T-helper 1 cell treated with Interleukin-12 subunit alpha and Interleukin-12 subunit beta and Interleukin-4 antibody, amounts not matched to agents 30 μg/mL and 1 μg/mL, for 36 hours (primary cell): Measurements from ENCODE around the gene GPN1.
"Not testable (repeated sequence)": the region's sequence is repeated elsewhere in the genome, so short reads cannot be mapped to it uniquely, and the experiment has no call there.

Source experiments
- H3K27ac Mint-ChIP-seq: one replicate; pipeline ENCODE4 v1.8.0; 2021; ENCODE audit warnings: mild to moderate bottlenecking, mixed read lengths
- H3K27me3 Mint-ChIP-seq: one replicate; pipeline ENCODE4 v1.8.0; 2021; ENCODE audit warnings: low read depth, mixed read lengths
- H3K36me3 Mint-ChIP-seq: one replicate; pipeline ENCODE4 v1.8.0; 2021; ENCODE audit warnings: low read depth, mixed read lengths
- H3K4me1 Mint-ChIP-seq: one replicate; pipeline ENCODE4 v1.8.0; 2021; ENCODE audit warnings: low read depth, mixed read lengths
- H3K4me3 Mint-ChIP-seq: one replicate; pipeline ENCODE4 v1.8.0; 2021; ENCODE audit warnings: mild to moderate bottlenecking, moderate library complexity, mixed read lengths
- H3K9me3 Mint-ChIP-seq: one replicate; pipeline ENCODE4 v1.8.0; 2021; ENCODE audit warnings: mixed read lengths

The GPN1 gene

DNA sequence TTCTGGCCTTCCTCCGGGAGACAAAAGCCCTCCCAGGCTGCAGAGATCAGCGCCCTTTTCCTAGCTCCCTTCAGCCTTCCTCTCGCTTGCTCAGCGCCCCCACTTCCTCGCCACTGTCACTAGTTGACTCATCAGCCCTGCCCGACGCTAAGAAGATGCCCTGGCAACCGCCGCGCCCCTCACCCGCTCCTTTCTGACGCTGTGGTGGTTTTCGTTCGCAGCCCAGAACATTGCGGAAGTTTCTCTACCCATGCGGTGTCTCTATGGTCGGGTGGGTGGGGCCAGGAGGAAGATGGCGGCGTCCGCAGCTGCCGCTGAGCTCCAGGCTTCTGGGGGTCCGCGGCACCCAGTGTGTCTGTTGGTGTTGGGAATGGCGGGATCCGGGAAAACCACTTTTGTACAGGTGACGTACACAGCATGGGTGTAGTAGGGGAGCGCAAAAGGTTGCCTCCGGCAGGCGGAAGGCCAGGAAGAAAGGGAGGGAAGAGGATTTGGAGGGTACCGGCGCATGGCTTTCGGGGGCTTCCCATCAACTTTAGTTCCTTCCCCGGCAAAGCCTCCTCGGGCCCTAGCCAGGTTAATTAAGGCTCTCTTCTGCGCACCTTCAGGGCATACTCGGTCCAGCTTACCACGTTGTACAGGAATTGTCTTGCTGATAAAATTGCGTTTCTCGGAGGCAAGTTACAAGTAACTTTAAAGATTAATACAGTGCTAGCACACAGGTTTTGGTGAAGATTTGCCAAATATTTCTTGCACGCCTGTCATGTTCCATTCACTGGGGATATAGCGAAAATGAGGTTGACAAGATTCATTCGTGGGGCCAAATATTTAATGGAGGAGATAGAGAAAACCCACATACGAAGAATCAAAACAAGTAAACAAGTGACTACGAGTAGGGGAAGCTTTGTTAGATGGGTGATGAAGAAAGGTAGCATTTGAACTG, at the start of gene GPN1, which contains the start of gene CCDC121:
Gene GPN1 (plus strand): TSS at position 284 of the 943 bp plus-strand sequence. CDS start 9 bp downstream, at position 293.
Gene CCDC121 (minus strand): TSS at position 246 of the 943 bp plus-strand sequence. CDS start 1,213 bp downstream, outside the sequence.
- Mint-ChIP-seq H3K9me3 (no peaks in the 10 kb centered on the region), H3K27ac (no peak within 1 kb of the TSS), H3K27me3 (no peaks in the 10 kb centered on the region), H3K4me3 (no peak within 1 kb of the TSS), H3K4me1 (peaks cover 23% of the 10 kb centered on the region), H3K36me3 (peaks cover 27% of the 10 kb centered on the region)

DNA sequence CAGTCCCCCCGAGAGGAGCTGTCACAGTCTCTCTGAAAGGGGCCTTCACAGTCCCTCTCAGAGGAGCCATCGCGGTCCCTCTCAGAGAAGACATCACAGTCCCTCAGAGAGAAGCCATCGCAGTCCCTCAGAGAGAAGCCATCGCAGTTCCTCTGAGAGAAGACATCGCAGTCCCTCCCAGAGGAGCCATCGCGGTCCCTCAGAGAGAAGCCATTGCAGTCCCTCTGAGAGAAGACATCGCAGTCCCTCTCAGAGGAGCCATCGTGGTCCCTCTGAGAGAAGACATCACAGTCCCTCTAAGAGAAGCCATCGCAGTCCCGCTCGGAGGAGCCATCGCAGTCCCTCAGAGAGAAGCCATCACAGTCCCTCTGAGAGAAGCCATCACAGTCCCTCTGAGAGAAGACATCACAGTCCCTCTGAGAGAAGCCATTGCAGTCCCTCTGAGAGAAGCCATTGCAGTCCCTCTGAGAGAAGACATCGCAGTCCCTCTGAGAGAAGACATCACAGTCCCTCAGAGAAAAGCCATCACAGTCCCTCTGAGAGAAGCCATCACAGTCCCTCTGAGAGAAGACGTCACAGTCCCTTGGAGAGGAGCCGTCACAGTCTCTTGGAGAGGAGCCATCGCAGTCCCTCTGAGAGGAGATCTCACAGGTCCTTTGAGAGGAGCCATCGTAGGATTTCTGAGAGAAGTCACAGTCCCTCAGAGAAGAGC, 47.3 kb upstream of the GPN1 start:
- peaks cover 4% of the 10 kb centered on the region for H3K9me3 Mint-ChIP-seq

DNA sequence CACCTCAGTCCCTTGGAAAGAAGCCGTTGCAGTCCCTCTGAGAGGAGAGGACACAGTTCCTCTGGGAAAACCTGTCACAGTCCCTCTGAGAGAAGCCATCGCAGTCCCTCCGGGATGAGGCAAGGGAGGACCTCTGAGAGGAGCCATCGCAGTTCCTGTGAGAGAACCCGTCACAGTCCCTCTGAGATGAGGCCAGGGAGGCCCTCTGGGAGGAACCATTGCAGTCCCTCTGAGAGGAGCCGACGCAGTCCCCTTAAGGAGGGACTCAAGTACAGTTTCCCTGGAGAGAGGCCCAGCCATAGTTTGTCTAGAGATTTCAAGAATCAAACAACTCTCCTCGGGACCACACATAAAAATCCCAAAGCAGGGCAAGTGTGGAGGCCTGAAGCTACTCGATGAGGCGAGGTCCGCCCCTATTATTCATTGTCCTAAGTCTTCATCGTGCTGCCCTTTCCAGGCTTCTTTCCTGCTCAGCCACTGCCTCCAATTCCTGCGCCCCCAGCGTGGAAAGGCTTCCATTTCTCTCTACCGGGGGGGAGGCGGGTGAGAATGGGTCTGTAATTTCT, 46.6 kb upstream of the GPN1 start:
- peak overlapping the region; percentile 93 for H3K27ac Mint-ChIP-seq
- H3K27me3 Mint-ChIP-seq: peaks cover 23% of the 10 kb centered on the region
- H3K4me3 Mint-ChIP-seq: peak overlapping the region; percentile 97
- peaks cover 4% of the 10 kb centered on the region for H3K9me3 Mint-ChIP-seq
- H3K4me1 Mint-ChIP-seq: peaks cover 36% of the 10 kb centered on the region
- peaks cover 22% of the 10 kb centered on the region for H3K36me3 Mint-ChIP-seq

More for the DNA sequence above, 47.3 kb upstream of the GPN1 start:
- Mint-ChIP-seq H3K36me3 (peaks cover 19% of the 10 kb centered on the region), H3K4me1 (peaks cover 31% of the 10 kb centered on the region), H3K27me3 (peaks cover 24% of the 10 kb centered on the region), H3K27ac (peak overlapping the region; percentile 22), H3K4me3 (peak overlapping the region; percentile 33)

DNA sequence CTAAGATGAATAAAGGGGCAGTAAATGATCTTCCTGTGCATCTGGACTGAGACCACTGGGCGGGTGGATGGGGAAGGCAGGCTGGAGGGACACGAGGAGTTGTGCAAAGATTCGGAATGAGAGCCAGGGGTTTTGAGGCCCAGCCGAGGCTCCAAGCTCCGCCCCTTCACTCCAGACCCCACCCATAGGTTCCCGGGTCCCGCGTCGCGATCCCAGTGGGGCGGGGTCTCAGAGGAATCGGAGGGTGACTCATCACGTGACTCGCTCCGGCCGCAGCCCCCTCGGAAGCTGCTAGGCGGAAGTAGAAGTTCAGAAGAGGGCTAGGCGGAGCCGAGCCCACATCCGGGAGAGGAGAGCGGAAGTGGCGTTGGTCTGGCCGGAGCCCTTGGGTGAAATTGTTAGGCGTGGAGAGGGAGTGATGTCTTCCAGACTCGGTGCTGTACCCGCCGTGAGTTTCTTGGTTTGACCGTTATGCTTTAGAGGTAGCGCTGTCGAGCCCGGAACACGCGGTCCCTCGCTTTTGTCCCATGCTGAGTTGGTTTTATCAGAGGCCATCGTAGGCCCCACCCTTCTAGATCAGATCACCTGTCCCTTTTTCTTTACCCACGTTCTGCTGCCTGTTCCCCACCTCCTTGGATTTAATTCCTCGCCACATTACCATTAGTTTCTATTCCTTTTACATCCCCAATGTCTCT, 46.0 kb upstream of the GPN1 start, which contains the start of gene ZNF512:
Gene ZNF512 (plus strand): TSS at position 348 of the 695 bp plus-strand sequence. CDS start 71 bp downstream, at position 419.
- Mint-ChIP-seq H3K36me3 (peaks cover 22% of the 10 kb centered on the region), H3K27me3 (peaks cover 17% of the 10 kb centered on the region), H3K27ac (peak within 1 kb of the TSS; percentile 93), H3K9me3 (peaks cover 4% of the 10 kb centered on the region), H3K4me3 (peak within 1 kb of the TSS; percentile 97), H3K4me1 (peaks cover 37% of the 10 kb centered on the region)

DNA sequence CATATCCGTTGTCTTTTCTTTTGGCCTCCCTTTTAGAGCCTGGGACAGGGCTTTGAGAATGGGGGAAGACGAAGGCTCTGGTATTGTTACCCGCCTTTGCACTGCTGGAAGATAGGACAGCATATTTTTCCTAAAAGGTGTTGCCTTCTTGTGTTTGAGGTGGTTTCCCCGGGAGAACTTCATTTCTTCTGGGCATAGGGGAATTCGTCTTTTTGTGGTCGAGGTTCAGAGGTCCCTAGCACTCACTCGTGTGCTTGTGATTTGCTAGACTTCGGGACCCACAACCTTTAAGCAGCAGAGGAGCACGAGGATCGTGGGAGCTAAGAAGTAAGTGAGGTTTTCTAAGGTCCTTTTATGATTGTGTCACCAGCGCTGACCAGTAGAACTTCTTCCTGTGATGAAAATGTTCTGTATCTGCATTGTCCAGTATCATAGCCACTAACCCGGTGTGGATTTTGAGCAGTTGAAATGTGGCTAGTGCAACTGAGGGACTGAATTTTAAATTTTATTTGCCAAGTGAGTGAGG, 45.4 kb upstream of the GPN1 start:
- peaks cover 39% of the 10 kb centered on the region for H3K4me1 Mint-ChIP-seq
- peaks cover 26% of the 10 kb centered on the region for H3K36me3 Mint-ChIP-seq
- H3K27ac Mint-ChIP-seq: peak overlapping the region; percentile 93
- H3K27me3 Mint-ChIP-seq: peaks cover 14% of the 10 kb centered on the region
- peaks cover 4% of the 10 kb centered on the region for H3K9me3 Mint-ChIP-seq
- peak overlapping the region; percentile 97 for H3K4me3 Mint-ChIP-seq

DNA sequence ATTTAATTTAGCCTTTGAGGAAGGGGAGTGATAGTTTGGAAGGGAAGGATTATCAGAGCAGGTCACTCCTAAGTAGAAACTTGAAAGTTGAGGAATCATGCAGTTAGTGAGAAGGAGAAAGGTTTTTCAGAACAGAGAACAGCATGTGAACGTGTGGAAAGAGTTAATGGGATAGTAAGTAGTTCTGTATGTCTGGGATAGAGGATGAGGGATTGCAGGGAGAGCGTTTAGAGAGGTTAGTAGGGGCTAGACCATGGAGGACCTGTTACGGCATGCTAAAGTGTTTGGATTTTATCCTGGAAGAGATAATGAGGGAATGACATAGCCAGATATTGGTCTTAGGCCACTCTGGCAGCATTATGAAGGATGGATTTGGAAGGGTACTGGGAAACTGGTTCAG, 44.3 kb upstream of the GPN1 start:
- H3K27me3 Mint-ChIP-seq: peaks cover 3% of the 10 kb centered on the region
- peaks cover under 1% of the 10 kb centered on the region for H3K9me3 Mint-ChIP-seq
- H3K4me1 Mint-ChIP-seq: peaks cover 41% of the 10 kb centered on the region
- peaks cover 26% of the 10 kb centered on the region for H3K36me3 Mint-ChIP-seq
- peak overlapping the region; percentile 97 for H3K4me3 Mint-ChIP-seq
- H3K27ac Mint-ChIP-seq: no peak overlapping the region

DNA sequence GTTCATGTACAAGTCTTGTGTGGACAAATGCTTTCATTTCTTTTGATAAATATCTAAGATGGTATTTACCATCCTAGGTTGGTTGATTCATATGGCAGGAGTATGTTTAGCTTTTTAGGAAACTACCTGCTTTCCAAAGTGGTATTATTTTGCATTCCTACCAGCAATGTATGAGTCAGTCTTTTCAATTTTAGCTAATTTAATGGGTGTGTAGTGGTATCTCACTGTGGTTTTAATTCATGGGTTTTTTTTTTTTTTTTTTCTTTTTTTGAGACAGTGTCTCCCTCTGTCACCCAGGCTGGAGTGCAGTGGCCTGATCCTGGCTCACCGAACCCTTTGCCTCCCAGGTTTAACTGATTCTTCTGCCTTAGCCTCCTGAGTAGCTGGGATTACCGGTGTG, 41.8 kb upstream of the GPN1 start:
- peaks cover 41% of the 10 kb centered on the region for H3K4me1 Mint-ChIP-seq
- H3K4me3 Mint-ChIP-seq: no peak overlapping the region
- H3K36me3 Mint-ChIP-seq: peaks cover 40% of the 10 kb centered on the region
- peaks cover 16% of the 10 kb centered on the region for H3K9me3 Mint-ChIP-seq
- no peak overlapping the region for H3K27ac Mint-ChIP-seq
- peaks cover 3% of the 10 kb centered on the region for H3K27me3 Mint-ChIP-seq

DNA sequence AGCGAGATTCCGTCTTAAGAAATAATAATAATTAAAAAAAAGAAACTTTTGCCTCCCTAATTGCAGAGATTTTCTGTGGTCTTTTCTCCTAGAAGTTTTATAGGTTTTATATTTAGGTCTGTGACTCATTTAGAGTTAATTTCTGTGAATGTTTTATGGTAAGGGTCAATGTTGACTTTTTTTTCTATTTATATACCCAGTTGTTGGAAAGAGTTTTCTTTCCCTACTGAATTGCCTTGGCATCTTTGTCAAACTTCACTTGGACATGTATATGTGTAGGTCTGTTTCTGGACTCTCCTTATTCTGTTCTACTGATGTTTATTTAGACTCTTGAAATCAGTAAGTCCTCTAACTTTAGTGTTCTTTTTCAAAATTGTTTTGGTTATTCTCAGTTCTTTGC, 40.5 kb upstream of the GPN1 start:
- H3K27ac Mint-ChIP-seq: no peak overlapping the region
- peaks cover 34% of the 10 kb centered on the region for H3K4me1 Mint-ChIP-seq
- H3K27me3 Mint-ChIP-seq: no peaks in the 10 kb centered on the region
- H3K4me3 Mint-ChIP-seq: no peak overlapping the region
- peaks cover 42% of the 10 kb centered on the region for H3K36me3 Mint-ChIP-seq
- peaks cover 20% of the 10 kb centered on the region for H3K9me3 Mint-ChIP-seq

DNA sequence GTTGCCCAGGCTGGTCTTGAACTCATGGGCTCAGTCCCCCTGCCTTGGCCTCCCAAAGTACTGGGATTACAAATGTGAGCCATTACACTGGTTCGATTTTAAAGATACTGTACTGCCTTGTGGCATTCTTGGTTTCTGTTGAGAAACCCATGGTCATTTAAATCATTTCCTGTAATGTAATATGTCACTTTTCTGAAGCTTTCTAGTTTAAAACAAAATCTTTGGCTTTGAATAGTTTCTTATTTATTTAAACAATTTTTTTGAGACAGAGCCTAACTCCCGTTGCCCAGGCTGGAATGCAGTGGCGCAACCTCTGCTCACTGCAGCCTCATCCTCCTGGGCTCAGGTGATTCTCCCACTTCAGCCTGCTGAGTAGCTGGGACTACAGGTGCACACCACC, 37.1 kb upstream of the GPN1 start:
- Mint-ChIP-seq H3K27me3 (no peaks in the 10 kb centered on the region), H3K36me3 (peaks cover 51% of the 10 kb centered on the region), H3K9me3 (peaks cover 47% of the 10 kb centered on the region), H3K27ac (no peak overlapping the region), H3K4me3 (no peak overlapping the region), H3K4me1 (peaks cover 8% of the 10 kb centered on the region)

DNA sequence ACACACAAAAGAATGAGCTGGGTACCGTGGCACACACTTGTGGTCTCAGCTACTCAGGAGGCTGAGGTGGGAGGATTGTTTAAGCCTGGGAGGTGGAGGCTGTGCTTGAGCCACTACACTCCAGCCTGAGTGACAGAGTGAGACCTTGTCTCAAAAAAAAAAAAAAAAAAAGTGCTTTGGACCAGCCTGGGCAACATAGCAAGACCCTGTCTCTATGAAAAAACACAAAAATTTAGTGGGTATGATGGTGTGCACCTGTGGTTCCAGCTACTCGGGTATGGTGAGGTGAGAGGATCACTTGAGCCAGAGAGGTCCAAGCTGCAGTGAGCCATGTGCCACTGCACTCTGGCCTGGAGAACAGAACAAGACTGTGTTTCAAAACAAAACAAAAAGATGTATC, 35.6 kb upstream of the GPN1 start:
- no peaks in the 10 kb centered on the region for H3K27me3 Mint-ChIP-seq
- H3K27ac Mint-ChIP-seq: no peak overlapping the region
- H3K36me3 Mint-ChIP-seq: peaks cover 47% of the 10 kb centered on the region
- no peak overlapping the region for H3K4me3 Mint-ChIP-seq
- H3K4me1 Mint-ChIP-seq: peaks cover 4% of the 10 kb centered on the region
- H3K9me3 Mint-ChIP-seq: peaks cover 47% of the 10 kb centered on the region

DNA sequence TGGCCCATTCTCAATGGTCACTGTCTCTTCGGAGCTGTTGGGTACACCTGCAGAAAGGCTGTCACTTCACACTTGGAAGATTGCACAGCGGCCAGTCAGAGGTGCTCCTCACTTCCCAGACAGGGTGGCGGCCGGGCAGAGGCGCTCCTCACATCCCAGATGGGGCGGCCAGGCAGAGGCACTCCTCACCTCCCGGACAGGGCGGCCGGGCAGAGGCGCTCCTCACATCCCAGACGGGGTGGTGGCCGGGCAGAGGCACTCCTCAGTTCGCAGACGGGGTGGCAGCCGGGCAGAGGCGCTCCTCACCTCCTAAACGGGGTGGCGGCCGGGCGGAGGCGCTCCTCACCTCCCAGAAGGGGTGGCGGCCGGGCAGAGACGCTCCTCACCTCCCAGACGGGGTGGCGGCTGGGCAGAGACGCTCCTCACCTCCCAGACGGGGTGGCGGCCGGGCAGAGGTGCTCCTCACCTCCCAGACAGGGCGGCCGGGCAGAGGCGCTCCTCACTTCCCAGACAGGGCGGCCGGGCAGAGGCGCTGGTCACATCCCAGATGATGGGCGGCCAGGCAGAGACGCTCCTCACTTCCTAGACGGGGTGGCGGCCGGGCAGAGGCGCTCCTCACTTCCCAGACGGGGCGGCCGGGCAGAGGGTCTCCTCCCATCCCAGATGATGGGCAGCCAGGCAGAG, 34.7 kb upstream of the GPN1 start:
- H3K27ac Mint-ChIP-seq, H3K27me3 Mint-ChIP-seq, H3K4me3 Mint-ChIP-seq, H3K4me1 Mint-ChIP-seq: not testable (repeated sequence)
- H3K36me3 Mint-ChIP-seq: peaks cover 48% of the 10 kb centered on the region
- H3K9me3 Mint-ChIP-seq: peaks cover 47% of the 10 kb centered on the region

DNA sequence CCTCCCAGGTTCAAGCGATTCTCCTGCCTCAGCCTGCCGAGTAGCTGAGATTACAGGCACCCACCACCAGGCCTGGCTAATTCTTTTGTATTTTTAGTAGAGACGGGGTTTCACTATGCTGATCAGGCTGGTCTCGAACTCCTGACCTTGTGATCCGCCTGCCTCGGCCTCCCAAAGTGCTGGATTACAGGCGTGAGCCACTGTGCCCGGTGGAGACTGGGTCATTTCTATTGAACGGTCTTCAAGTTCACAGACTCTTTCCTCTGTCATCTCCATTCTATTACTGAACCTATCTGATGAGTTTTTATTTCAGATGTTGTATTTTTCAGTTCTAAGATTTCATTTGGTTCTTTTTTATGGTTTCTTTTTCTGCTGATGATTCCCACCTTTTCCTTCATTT, 33.4 kb upstream of the GPN1 start:
- not testable (repeated sequence) for H3K4me1 Mint-ChIP-seq, H3K4me3 Mint-ChIP-seq, H3K27ac Mint-ChIP-seq, H3K27me3 Mint-ChIP-seq
- peaks cover 47% of the 10 kb centered on the region for H3K36me3 Mint-ChIP-seq
- peaks cover 38% of the 10 kb centered on the region for H3K9me3 Mint-ChIP-seq

DNA sequence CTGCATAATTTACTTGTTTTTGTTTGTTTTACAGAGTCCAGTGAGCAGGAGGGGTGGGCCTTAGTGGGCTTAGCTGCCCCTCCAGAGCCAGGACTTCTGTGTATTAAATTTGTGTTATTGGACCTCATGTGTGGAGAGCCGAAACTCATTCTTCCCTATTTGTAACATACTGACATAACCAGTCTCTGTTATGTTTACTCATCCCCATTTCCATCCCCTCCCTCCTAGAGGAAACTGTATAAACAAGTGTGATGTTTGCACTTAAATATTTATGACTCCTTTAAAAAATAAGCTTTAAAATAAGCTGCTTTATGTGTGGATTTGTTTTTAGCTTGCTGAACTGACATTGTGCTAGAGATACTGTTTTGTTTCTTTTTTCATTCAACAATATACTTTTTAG, 32.2 kb upstream of the GPN1 start:
- no peak overlapping the region for H3K27ac Mint-ChIP-seq
- H3K4me3 Mint-ChIP-seq: no peak overlapping the region
- H3K36me3 Mint-ChIP-seq: peaks cover 46% of the 10 kb centered on the region

More for the DNA sequence above, 32.2 kb upstream of the GPN1 start:
- H3K4me1 Mint-ChIP-seq: peaks cover 7% of the 10 kb centered on the region
- no peaks in the 10 kb centered on the region for H3K27me3 Mint-ChIP-seq
- peaks cover 31% of the 10 kb centered on the region for H3K9me3 Mint-ChIP-seq
